ENCODE measurements around the gene BBC3. TPM values are rescaled to one million over a fixed set of nuclear protein-coding genes. Genes with fewer than 3 reads are reported as not detected.
"Not testable (repeated sequence)": the region's sequence is repeated elsewhere in the genome, so short reads cannot be mapped to it uniquely, and the experiment has no call there.

The BBC3 gene, protein sequence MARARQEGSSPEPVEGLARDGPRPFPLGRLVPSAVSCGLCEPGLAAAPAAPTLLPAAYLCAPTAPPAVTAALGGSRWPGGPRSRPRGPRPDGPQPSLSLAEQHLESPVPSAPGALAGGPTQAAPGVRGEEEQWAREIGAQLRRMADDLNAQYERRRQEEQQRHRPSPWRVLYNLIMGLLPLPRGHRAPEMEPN
- 18.6 TPM for total RNA-seq (ENCODE audit: unreplicated experiment)
- long read RNA-seq, partial matches to known transcripts, result 0 of 1 reads
- long read RNA-seq, other reads (novel, unspliced or antisense), result 1 of 1 reads

DNA sequence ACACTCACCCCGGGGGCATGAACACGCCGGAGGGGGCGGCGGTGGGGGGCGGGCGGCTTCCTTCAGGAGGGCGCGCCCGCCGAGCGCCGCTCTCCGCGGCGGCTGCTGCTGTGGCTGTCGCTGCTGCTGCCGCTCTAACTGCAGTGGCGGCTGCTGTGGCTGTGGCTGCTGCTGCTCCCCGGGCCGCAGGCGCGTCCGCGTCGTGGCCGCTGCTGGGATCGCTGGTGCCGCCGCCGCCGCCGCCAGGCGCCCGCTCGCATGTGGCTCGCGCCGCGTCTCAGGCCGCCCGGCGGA lies at the start of gene BBC3:
Gene BBC3, minus strand, starts transcription at position 279 of the 294 bp plus-strand sequence. CDS start 2,768 bp downstream, outside the sequence.
- no peaks in the 10 kb centered on the region for H3K9me3 Mint-ChIP-seq (ENCODE audit: unreplicated experiment)
- peaks cover 7% of the 10 kb centered on the region for H3K36me3 Mint-ChIP-seq (ENCODE audit: low read depth, unreplicated experiment)
- TF ChIP-seq, protein P1, sequence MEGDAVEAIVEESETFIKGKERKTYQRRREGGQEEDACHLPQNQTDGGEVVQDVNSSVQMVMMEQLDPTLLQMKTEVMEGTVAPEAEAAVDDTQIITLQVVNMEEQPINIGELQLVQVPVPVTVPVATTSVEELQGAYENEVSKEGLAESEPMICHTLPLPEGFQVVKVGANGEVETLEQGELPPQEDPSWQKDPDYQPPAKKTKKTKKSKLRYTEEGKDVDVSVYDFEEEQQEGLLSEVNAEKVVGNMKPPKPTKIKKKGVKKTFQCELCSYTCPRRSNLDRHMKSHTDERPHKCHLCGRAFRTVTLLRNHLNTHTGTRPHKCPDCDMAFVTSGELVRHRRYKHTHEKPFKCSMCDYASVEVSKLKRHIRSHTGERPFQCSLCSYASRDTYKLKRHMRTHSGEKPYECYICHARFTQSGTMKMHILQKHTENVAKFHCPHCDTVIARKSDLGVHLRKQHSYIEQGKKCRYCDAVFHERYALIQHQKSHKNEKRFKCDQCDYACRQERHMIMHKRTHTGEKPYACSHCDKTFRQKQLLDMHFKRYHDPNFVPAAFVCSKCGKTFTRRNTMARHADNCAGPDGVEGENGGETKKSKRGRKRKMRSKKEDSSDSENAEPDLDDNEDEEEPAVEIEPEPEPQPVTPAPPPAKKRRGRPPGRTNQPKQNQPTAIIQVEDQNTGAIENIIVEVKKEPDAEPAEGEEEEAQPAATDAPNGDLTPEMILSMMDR (IDR thresholded peaks at IDR 0.05; ENCODE audit: unreplicated experiment), result no peak
- H3K4me1 Mint-ChIP-seq (ENCODE audit: unreplicated experiment), result peaks cover 15% of the 10 kb centered on the region
- H3K27me3 Mint-ChIP-seq (ENCODE audit: unreplicated experiment), result peaks cover 16% of the 10 kb centered on the region
- no peak for DNase-seq (ENCODE audit: low spot score)
- peak within 1 kb of the TSS; percentile 90 for H3K4me3 Mint-ChIP-seq (ENCODE audit: unreplicated experiment)
- peak within 1 kb of the TSS; percentile 93 for H3K27ac Mint-ChIP-seq (ENCODE audit: unreplicated experiment)

DNA sequence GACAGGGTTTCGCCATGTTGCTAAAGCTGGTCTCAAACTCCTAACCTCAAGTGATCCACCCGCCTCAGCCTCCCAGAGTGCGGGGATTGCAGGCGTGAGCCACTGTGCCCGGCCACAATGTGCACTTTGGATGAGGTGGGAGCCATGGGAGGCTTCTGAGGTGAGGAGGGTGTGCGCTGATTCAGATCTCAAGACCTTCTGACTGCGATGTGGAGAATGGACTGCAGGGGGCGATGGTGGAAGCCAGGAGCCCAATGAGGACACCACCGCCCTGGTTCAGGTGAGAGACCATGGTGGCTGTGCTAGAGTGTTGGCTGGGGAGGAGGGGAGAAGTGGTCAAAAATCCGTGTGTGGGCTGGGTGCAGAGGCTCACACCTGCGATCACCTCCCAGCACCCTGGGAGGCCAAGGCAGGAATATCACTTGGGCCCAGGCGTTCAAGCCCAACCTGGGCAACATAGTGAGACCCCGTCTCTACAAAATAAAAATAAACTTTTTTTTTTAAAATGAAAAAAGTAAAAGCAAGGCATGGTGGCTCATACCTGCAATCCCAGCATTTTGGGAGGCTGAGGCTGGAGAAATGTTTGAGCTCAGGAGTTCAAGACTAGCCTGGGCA lies 49.3 kb upstream of the BBC3 start:
- no peak overlapping the region for H3K27ac Mint-ChIP-seq (ENCODE audit: unreplicated experiment)
- H3K27me3 Mint-ChIP-seq (ENCODE audit: unreplicated experiment), result peaks cover 13% of the 10 kb centered on the region
- DNase-seq (ENCODE audit: low spot score), result peak; percentile 61
- H3K9me3 Mint-ChIP-seq (ENCODE audit: unreplicated experiment), result no peaks in the 10 kb centered on the region
- TF ChIP-seq, protein P1 (IDR thresholded peaks at IDR 0.05; ENCODE audit: unreplicated experiment), result peak; percentile 39
- no peak overlapping the region for H3K4me3 Mint-ChIP-seq (ENCODE audit: unreplicated experiment)
- H3K36me3 Mint-ChIP-seq (ENCODE audit: low read depth, unreplicated experiment), result peaks cover 4% of the 10 kb centered on the region
- H3K4me1 Mint-ChIP-seq (ENCODE audit: unreplicated experiment), result peaks cover 5% of the 10 kb centered on the region

DNA sequence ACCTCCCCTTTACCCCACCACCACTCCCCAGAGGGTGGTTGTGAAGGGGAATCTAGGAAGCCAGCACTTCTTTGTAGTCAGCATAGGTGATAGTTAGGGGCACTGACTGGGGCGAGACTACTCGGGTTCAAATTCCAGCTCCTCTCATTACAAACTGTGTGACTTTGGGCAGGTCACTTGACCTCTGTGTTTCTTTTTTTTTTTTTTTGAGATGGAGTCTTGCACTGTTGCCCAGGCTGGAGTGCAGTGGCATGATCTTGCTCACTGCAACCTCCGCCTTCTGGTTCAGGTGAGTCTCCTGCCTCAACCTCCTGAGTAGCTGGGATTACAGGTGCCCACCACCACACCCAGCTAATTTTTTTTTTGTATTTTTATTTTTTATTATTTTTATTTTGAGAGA lies 45.5 kb upstream of the BBC3 start:
- H3K4me3 Mint-ChIP-seq (ENCODE audit: unreplicated experiment); DNase-seq (ENCODE audit: low spot score); H3K9me3 Mint-ChIP-seq (ENCODE audit: unreplicated experiment); H3K27ac Mint-ChIP-seq (ENCODE audit: unreplicated experiment): not testable (repeated sequence)
- H3K4me1 Mint-ChIP-seq (ENCODE audit: unreplicated experiment), result peaks cover 15% of the 10 kb centered on the region
- peaks cover 17% of the 10 kb centered on the region for H3K27me3 Mint-ChIP-seq (ENCODE audit: unreplicated experiment)
- peaks cover 11% of the 10 kb centered on the region for H3K36me3 Mint-ChIP-seq (ENCODE audit: low read depth, unreplicated experiment)

DNA sequence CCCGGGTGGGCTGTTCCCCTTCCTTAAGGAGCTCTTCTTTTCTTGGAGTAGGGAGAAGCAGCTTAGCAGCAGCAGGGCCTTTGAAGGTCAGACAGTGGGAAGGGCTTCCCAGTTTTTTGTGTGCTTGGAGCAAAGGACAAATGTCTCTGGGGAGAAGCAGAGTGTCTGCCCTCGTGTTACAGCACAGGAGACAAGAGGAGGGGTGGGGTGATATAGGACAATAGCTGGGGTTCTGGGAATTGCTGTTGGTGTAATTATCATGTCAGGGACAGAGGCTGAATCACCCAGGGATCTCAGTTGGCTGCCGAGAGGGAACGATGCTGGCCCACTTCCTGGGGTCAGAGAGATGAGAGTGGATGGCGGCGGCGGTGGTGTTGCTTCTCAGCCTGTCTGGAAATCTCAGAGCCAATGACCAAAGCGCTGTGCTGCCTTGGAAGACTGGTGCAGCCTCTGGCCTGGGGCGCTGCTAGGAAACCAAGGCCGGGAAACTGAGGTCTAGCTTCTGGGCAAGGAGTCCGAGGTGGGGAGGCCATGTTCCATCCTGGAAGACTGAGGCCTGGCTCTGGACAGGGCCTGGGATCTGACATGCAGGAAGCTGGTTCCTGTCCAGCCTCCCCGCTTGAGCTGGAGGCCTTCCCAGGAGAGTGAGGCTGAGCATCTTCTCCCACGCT lies 44.9 kb upstream of the BBC3 start:
- Mint-ChIP-seq H3K4me3 (ENCODE audit: unreplicated experiment) (peak overlapping the region; percentile 81), H3K4me1 (ENCODE audit: unreplicated experiment) (peaks cover 15% of the 10 kb centered on the region), H3K27me3 (ENCODE audit: unreplicated experiment) (peaks cover 17% of the 10 kb centered on the region), H3K36me3 (ENCODE audit: low read depth, unreplicated experiment) (peaks cover 11% of the 10 kb centered on the region), H3K27ac (ENCODE audit: unreplicated experiment) (peak overlapping the region; percentile 67), H3K9me3 (ENCODE audit: unreplicated experiment) (no peaks in the 10 kb centered on the region)
- TF ChIP-seq, protein P1 (IDR thresholded peaks at IDR 0.05; ENCODE audit: unreplicated experiment), result no peak
- DNase-seq (ENCODE audit: low spot score), result no peak

DNA sequence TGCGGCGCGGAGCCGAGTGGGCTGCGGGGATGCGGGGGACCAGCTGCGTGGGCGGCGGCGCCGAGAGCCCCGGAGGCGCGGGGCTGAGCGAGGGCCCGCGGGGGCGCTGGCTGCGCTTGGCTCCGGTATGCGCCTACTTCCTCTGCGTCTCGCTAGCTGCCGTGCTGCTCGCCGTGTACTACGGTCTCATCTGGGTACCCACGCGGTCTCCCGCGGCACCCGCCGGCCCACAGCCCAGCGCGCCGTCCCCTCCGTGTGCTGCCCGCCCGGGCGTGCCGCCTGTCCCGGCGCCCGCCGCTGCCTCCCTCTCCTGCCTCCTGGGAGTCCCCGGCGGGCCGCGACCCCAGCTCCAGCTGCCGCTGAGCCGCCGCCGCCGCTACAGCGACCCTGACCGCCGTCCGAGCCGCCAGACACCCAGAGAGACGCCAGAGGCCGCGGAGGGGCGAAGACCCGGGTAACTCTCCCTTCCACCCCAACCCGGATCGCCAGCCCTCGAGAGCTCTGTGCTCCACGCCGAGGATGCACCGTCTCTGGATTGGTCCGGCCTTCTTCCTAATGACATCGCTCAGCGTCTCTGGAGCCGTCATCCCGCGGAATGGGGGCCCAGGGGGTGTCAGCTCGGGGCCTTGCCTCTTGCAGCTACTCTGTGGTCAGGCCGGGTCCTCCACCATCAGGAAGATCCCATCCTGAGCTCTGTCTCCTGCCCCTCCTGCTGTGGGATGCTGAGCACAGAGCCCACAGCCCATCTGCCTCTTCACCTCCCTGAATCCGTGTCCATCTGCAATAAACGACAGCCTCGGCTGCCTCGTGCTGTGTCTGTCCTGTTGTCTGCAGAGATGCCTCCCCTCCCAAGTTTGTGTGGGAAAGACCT lies 44.1 kb upstream of the BBC3 start:
- H3K4me1 Mint-ChIP-seq (ENCODE audit: unreplicated experiment), result peaks cover 15% of the 10 kb centered on the region
- no peaks in the 10 kb centered on the region for H3K9me3 Mint-ChIP-seq (ENCODE audit: unreplicated experiment)
- H3K4me3 Mint-ChIP-seq (ENCODE audit: unreplicated experiment), result peak overlapping the region; percentile 81
- H3K36me3 Mint-ChIP-seq (ENCODE audit: low read depth, unreplicated experiment), result peaks cover 14% of the 10 kb centered on the region
- TF ChIP-seq, protein P1 (IDR thresholded peaks at IDR 0.05; ENCODE audit: unreplicated experiment), result no peak
- H3K27me3 Mint-ChIP-seq (ENCODE audit: unreplicated experiment), result peaks cover 17% of the 10 kb centered on the region
- peak overlapping the region; percentile 67 for H3K27ac Mint-ChIP-seq (ENCODE audit: unreplicated experiment)
- peak; percentile 28 for DNase-seq (ENCODE audit: low spot score)

All from endothelial cell (in vitro differentiated cells).